GM19463 (cell line): Measurements from ENCODE around the gene HEXB.
A peak's percentile ranks its signal among the peaks of the same experiment; 100 is the strongest.

Experiments used
- ATAC-seq: cut with Tn5 transposase; IDR thresholded peaks from one replicate; pipeline ENCODE4 v1.9.1; 2021; ENCODE audit warnings: mild to moderate bottlenecking, moderate library complexity; ENCODE audit not compliant: unreplicated experiment

The HEXB gene

GRCh38 chr5:74684900-74685851, at the start of gene HEXB:
Gene HEXB, plus strand, starts transcription at chr5:74685233. Its CDS starts 28 bp downstream, at chr5:74685261.
- ATAC-seq, result peak; percentile 76

GRCh38 chr5:74636149-74636548, 48.9 kb upstream of the HEXB start:
- ATAC-seq, result no peak

GRCh38 chr5:74636552-74636951, 48.5 kb upstream of the HEXB start:
- no peak for ATAC-seq

GRCh38 chr5:74638544-74638969, 46.5 kb upstream of the HEXB start:
- no peak for ATAC-seq

GRCh38 chr5:74638970-74639806, 45.8 kb upstream of the HEXB start:
- ATAC-seq, result peak; percentile 26

GRCh38 chr5:74639807-74640449, 45.1 kb upstream of the HEXB start:
- ATAC-seq, result peak; percentile 14

- ATAC-seq, result peak; percentile 73
Measured at GRCh38 chr5:74640450-74640953, 44.5 kb upstream of the HEXB start, which contains the start of gene ENC1. Gene ENC1, minus strand, starts transcription at chr5:74640728. Its CDS starts 4,243 bp downstream, at chr5:74636485.

GRCh38 chr5:74640954-74641734, 43.9 kb upstream of the HEXB start:
- ATAC-seq, result peak; percentile 14

GRCh38 chr5:74641735-74642542, 43.1 kb upstream of the HEXB start:
- no peak for ATAC-seq

- ATAC-seq, result no peak
Measured at GRCh38 chr5:74642543-74642863, 42.5 kb upstream of the HEXB start.

- ATAC-seq, result no peak
Measured at GRCh38 chr5:74643111-74643562, 41.9 kb upstream of the HEXB start.

- ATAC-seq, result no peak
Measured at GRCh38 chr5:74647096-74647495, 37.9 kb upstream of the HEXB start.

- peak; percentile 72 for ATAC-seq
Measured at GRCh38 chr5:74648835-74649293, 36.2 kb upstream of the HEXB start.

GRCh38 chr5:74649421-74649973, 35.5 kb upstream of the HEXB start:
- ATAC-seq, result no peak

- no peak for ATAC-seq
Measured at GRCh38 chr5:74651710-74652109, 33.3 kb upstream of the HEXB start.

- ATAC-seq, result no peak
Measured at GRCh38 chr5:74652576-74652975, 32.5 kb upstream of the HEXB start.

- ATAC-seq, result no peak
Measured at GRCh38 chr5:74653991-74654390, 31.0 kb upstream of the HEXB start.

GRCh38 chr5:74655206-74655605, 29.8 kb upstream of the HEXB start:
- no peak for ATAC-seq

GRCh38 chr5:74655716-74656115, 29.3 kb upstream of the HEXB start:
- no peak for ATAC-seq
